HK-2 (cell line): Measurements from ENCODE around the gene KATNBL1.
"Not testable (repeated sequence)": the region's sequence is repeated elsewhere in the genome, so short reads cannot be mapped to it uniquely, and the experiment has no call there.

ENCODE experiments used
- DNase-seq: peaks from one replicate; pipeline ENCODE4 v3.0.0-alpha.2; 2018; ENCODE audit not compliant: unreplicated experiment

The KATNBL1 gene

GRCh38 chr15:34193272-34193671, 16.6 kb downstream of the KATNBL1 start:
- DNase-seq = not testable (repeated sequence)

GRCh38 chr15:34188711-34189110, 21.2 kb downstream of the KATNBL1 start:
- no peak for DNase-seq

GRCh38 chr15:34185666-34186065, 24.2 kb downstream of the KATNBL1 start:
- no peak for DNase-seq

GRCh38 chr15:34182942-34183341, 27.0 kb downstream of the KATNBL1 start:
- DNase-seq = no peak

GRCh38 chr15:34179234-34179633, 30.7 kb downstream of the KATNBL1 start:
- no peak for DNase-seq

- DNase-seq = not testable (repeated sequence)
Observed at GRCh38 chr15:34165987-34166573, 43.8 kb downstream of the KATNBL1 start.

GRCh38 chr15:34161329-34161963, 48.5 kb downstream of the KATNBL1 start:
- DNase-seq = no peak

GRCh38 chr15:34160735-34161134, 49.2 kb downstream of the KATNBL1 start:
- DNase-seq = no peak

- no peak for DNase-seq
Observed at GRCh38 chr15:34158355-34158754, 51.5 kb downstream of the KATNBL1 start.

GRCh38 chr15:34155859-34156258, 54.0 kb downstream of the KATNBL1 start:
- DNase-seq = no peak

- DNase-seq = peak; percentile 34
Observed at GRCh38 chr15:34154725-34155204, 55.1 kb downstream of the KATNBL1 start.

- DNase-seq = no peak
Observed at GRCh38 chr15:34147371-34148140, 62.3 kb downstream of the KATNBL1 start.

- DNase-seq = no peak
Observed at GRCh38 chr15:34133511-34133910, 76.4 kb downstream of the KATNBL1 start.

- DNase-seq = no peak
Observed at GRCh38 chr15:34132881-34133280, 77.0 kb downstream of the KATNBL1 start.

GRCh38 chr15:34128898-34129297, 81.0 kb downstream of the KATNBL1 start:
- DNase-seq = no peak

- DNase-seq = no peak
Observed at GRCh38 chr15:34126522-34126921, 83.4 kb downstream of the KATNBL1 start.

- DNase-seq = no peak
Observed at GRCh38 chr15:34125945-34126344, 84.0 kb downstream of the KATNBL1 start.

GRCh38 chr15:34124651-34125050, 85.2 kb downstream of the KATNBL1 start:
- no peak for DNase-seq

GRCh38 chr15:34122771-34123183, 87.1 kb downstream of the KATNBL1 start:
- no peak for DNase-seq

GRCh38 chr15:34121786-34122185, 88.1 kb downstream of the KATNBL1 start:
- DNase-seq = not testable (repeated sequence)

- not testable (repeated sequence) for DNase-seq
Observed at GRCh38 chr15:34120420-34120819, 89.5 kb downstream of the KATNBL1 start.

- no peak for DNase-seq
Observed at GRCh38 chr15:34119291-34119690, 90.6 kb downstream of the KATNBL1 start.

- DNase-seq = no peak
Observed at GRCh38 chr15:34116620-34117019, 93.3 kb downstream of the KATNBL1 start.
